ENCODE measurements around the gene PAK1. TPM values are rescaled to one million over a fixed set of nuclear protein-coding genes. Genes with fewer than 3 reads are reported as not detected.

The PAK1 gene
- total and polyA plus RNA-seq, 9 of the 15 experiments (the other 6 are each of a cell fraction or from before 2014, with no cell fraction given): 0.52 to 11.7 (median 1.9) TPM

DNA sequence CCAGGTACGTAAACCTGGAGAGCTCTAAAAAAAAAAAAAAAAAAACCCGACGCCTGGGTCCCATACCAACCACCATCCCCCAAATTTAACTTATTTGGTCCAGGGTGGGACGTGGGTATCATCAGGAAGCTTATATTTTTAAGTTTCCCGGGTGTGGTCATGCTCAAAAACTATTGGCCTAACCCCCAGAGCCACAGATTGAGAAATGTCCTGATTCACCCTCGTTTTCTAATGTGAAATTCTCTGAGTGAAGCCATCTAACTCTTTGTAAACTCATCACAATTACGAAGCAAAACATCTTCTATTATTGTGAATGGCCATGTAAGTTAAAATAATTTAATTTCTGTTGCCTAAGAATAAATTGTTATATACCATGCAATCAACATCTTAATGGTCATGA is 29.6 kb downstream of the PAK1 start:
- ChIA-PET POLR2A (interaction anchor here (1.1 kb wide), 1 partner anchor 66 kb away, joined by 3 read pairs; no protein-coding TSS in a partner anchor), CTCF (ENCODE audit: low intra/inter-chr PET ratio) (no interaction called here)
- in situ Hi-C loops (cut with MboI) (no loop called here), intact Hi-C loops (cut with micrococcal nuclease) (no loop called here)
- DNase-seq (ENCODE audit: extremely low read depth in 1 of 4, low spot score in 3 of 4) (no peak), ATAC-seq (no peak), FAIRE-seq (no peak)
- no TSS peak for BruUV-seq (replicated peaks)
- Histone ChIP-seq H3K4me2 (ENCODE audit: insufficient read depth, low read length) (no peak overlapping the region), H2AFZ (ENCODE audit: low read depth, low read length) (no peak overlapping the region), H3K9me3 (replicated peaks; ENCODE audit: control insufficient read depth, insufficient read depth, low read depth, low read length) (no peaks in the 10 kb centered on the region), H3K4me3 (no peak overlapping the region), H3K9ac (ENCODE audit: insufficient read depth in 1 of 2, low read depth in 2 of 2, low read length in 2 of 2) (no peak overlapping the region), H4K20me1 (replicated peaks; ENCODE audit: control insufficient read depth, insufficient read depth, low read length) (no peaks in the 10 kb centered on the region), H3K27me3 (ENCODE audit: control insufficient read depth in 2 of 2, insufficient read depth in 2 of 2, low read length in 2 of 2) (0 out of 5 replicates have a peak, but pooled peaks cover 0 to 4% of the 10 kb centered on the region in 2 experiments), H3K79me2 (ENCODE audit: control insufficient read depth, insufficient read depth, low read length) (no peaks in the 10 kb centered on the region), H3K9me1 (ENCODE audit: control insufficient read depth, insufficient read depth, low read length) (no peaks in the 10 kb centered on the region), H3K36me3 (ENCODE audit: control insufficient read depth, insufficient read depth, low read length) (no peaks in the 10 kb centered on the region), H3K27ac (ENCODE audit: extremely low read depth, low read depth, low read length) (no peak overlapping the region), H3K4me1 (replicated peaks in 1 of 2; ENCODE audit: control insufficient read depth in 2 of 2, insufficient read depth in 2 of 2, low read length in 2 of 2) (no peaks in the 10 kb centered on the region)
- WGBS (ENCODE audit: insufficient coverage, low coverage, missing lambda C conversion rate): 0% methylated on average over 5 of the region's 7 CpGs
- no peak for TF ChIP-seq FOXA1 (IDR thresholded peaks at IDR 0.05; ENCODE audit: borderline replicate concordance)
- no peak for TF ChIP-seq PHTF2 (CRISPR knock-in tag; IDR thresholded peaks at IDR 0.05)

- no TSS peak for BruUV-seq (replicated peaks)
- Histone ChIP-seq H3K9me3 (replicated peaks; ENCODE audit: control insufficient read depth, insufficient read depth, low read depth, low read length) (no peaks in the 10 kb centered on the region), H3K4me2 (ENCODE audit: insufficient read depth, low read length) (no peak overlapping the region)
- TF ChIP-seq JUN (IDR thresholded peaks at IDR 0.05; ENCODE audit: borderline replicate concordance, low read depth, low read length) (no peak), JUN (CRISPR knock-in tag; IDR thresholded peaks at IDR 0.05; ENCODE audit: borderline replicate concordance) (no peak), ZBTB17 (CRISPR knock-in tag; IDR thresholded peaks at IDR 0.05) (no peak), ZNF551 (CRISPR knock-in tag; IDR thresholded peaks at IDR 0.05) (no peak), POLR2H (tag; IDR thresholded peaks at IDR 0.05; ENCODE audit: low read depth) (no peak), STAT5A (IDR thresholded peaks at IDR 0.05; ENCODE audit: borderline replicate concordance, low read length) (no peak), ZNF639 (CRISPR knock-in tag; conservative IDR thresholded peaks at IDR 0.05 in 1 of 2, IDR thresholded peaks at IDR 0.05 in 1 of 2) (no peak)
Measured at GRCh38 chr11:77442394-77443053, 31.4 kb downstream of the PAK1 start.

More at GRCh38 chr11:77442394-77443053, 31.4 kb downstream of the PAK1 start:
- 0 out of 5 replicates have a peak, but pooled peaks cover 0 to 4% of the 10 kb centered on the region in 2 experiments for H3K27me3 ChIP-seq (ENCODE audit: control insufficient read depth in 2 of 2, insufficient read depth in 2 of 2, low read length in 2 of 2)
- H3K4me3 ChIP-seq: no peak overlapping the region
- H2AFZ ChIP-seq (ENCODE audit: low read depth, low read length): no peak overlapping the region
- FAIRE-seq: no peak
- no peaks in the 10 kb centered on the region for H3K4me1 ChIP-seq (replicated peaks in 1 of 2; ENCODE audit: control insufficient read depth in 2 of 2, insufficient read depth in 2 of 2, low read length in 2 of 2)
- H3K79me2 ChIP-seq (ENCODE audit: control insufficient read depth, insufficient read depth, low read length): no peaks in the 10 kb centered on the region
- 0% methylated on average over 3 of the region's 3 CpGs for WGBS (ENCODE audit: insufficient coverage, low coverage, missing lambda C conversion rate)
- DNase-seq (ENCODE audit: extremely low read depth in 1 of 4, low spot score in 3 of 4): no peak
- no peak for ATAC-seq
- ChIA-PET POLR2A (no interaction called here), CTCF (ENCODE audit: low intra/inter-chr PET ratio) (no interaction called here)
- in situ Hi-C loops (cut with MboI): no loop called here
- no peaks in the 10 kb centered on the region for H4K20me1 ChIP-seq (replicated peaks; ENCODE audit: control insufficient read depth, insufficient read depth, low read length)
- no peak overlapping the region for H3K27ac ChIP-seq (ENCODE audit: extremely low read depth, low read depth, low read length)
- intact Hi-C loops (cut with micrococcal nuclease): no loop called here
- no peaks in the 10 kb centered on the region for H3K9me1 ChIP-seq (ENCODE audit: control insufficient read depth, insufficient read depth, low read length)
- H3K9ac ChIP-seq (ENCODE audit: insufficient read depth in 1 of 2, low read depth in 2 of 2, low read length in 2 of 2): no peak overlapping the region
- H3K36me3 ChIP-seq (ENCODE audit: control insufficient read depth, insufficient read depth, low read length): no peaks in the 10 kb centered on the region
